NCI-H2227 (cell line): ENCODE measurements around the gene NYNRIN.
"Not testable (repeated sequence)": the region's sequence is repeated elsewhere in the genome, so short reads cannot be mapped to it uniquely, and the experiment has no call there.

Experiments
- DNase-seq: peaks from one replicate; lab custom pipeline; 2025; ENCODE audit not compliant: unreplicated experiment; lab: John Stamatoyannopoulos, UW

Gene NYNRIN

DNA sequence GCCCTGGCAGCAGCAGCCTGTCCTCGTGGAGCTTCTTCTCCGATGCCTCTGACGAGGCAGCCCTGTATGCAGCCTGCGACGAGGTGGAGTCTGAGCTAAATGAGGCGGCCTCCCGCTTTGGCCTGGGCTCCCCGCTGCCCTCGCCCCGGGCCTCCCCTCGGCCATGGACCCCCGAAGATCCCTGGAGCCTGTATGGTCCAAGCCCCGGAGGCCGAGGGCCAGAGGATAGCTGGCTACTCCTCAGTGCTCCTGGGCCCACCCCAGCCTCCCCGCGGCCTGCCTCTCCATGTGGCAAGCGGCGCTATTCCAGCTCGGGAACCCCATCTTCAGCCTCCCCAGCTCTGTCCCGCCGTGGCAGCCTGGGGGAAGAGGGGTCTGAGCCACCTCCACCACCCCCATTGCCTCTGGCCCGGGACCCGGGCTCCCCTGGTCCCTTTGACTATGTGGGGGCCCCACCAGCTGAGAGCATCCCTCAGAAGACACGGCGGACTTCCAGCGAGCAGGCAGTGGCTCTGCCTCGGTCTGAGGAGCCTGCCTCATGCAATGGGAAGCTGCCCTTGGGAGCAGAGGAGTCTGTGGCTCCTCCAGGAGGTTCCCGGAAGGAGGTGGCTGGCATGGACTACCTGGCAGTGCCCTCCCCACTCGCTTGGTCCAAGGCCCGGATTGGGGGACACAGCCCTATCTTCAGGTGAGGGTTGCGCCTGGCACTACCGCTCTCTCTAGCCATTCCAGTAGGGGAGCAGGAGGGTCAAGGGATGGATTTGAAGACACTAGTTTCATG is 28.7 kb upstream of the NYNRIN start:
- no peak for DNase-seq

DNA sequence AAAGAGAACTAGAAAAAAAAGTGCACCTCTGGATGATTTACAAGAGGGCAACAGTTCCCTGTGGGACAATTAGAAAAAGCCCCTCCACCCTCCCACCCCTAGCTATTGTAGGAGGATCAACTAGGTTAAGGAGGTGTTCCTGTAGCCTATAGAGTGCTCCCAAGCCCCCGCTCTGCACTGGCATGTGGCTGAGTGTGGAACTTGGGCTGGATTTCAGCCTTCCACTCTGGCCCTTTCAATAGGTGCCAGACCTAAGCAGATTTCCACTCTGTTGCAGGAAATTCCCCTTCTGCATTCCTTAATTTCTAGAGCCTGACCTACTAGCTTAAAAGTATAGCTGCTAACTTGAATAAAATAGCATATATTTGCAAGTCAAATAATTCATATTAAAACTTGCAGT is 28.1 kb upstream of the NYNRIN start:
- DNase-seq, result no peak

DNA sequence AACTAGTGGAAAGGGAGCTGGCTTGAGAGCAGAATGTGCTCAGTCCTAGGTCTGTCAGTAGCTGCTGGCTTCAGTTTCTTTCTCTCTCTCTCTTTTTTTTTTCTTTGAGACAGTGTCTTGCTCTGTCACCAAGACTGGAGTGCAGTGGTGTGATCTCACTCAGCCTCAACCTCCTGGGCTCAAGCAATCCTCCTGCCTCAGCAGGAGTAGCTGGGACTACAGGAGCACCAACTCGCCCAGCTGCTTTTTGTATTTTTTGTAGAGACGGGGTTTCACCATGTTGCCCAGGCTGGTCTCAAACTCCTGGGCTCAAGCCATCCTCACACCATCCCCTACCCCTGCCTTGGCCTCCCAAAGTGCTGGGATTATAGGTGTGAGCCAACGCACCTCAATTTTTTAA is 27.2 kb upstream of the NYNRIN start:
- DNase-seq, result not testable (repeated sequence)

DNA sequence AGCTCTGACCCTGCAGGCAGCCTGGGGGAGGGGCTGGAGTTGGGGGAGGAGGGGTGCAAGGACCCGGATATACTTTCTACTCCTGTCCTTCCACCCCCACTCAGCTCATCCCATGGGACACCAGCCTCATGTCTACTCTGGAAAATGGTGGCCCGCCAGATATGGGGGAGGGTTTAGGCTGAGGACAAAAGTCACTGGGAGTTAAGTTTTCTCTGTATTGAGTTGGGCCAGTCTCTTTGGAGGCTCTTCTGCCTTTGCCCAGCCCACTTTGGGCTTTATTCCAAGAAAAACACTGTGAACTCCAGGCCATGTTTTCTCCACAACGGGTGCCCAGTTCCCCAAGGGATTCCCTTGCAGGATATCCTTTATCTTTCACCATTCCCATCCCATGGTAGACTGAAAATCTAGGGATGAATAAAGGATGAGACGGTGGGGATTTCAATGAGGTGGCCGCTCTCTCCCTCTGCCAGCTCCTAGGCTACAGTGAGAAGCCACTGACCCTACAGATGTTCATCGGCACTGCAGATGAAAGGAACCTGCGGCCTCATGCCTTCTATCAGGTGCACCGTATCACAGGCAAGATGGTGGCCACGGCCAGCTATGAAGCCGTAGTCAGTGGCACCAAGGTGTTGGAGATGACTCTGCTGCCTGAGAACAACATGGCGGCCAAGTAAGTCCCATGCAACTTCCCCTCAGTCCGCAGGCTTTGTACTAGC is 25.9 kb upstream of the NYNRIN start:
- DNase-seq, result no peak

DNA sequence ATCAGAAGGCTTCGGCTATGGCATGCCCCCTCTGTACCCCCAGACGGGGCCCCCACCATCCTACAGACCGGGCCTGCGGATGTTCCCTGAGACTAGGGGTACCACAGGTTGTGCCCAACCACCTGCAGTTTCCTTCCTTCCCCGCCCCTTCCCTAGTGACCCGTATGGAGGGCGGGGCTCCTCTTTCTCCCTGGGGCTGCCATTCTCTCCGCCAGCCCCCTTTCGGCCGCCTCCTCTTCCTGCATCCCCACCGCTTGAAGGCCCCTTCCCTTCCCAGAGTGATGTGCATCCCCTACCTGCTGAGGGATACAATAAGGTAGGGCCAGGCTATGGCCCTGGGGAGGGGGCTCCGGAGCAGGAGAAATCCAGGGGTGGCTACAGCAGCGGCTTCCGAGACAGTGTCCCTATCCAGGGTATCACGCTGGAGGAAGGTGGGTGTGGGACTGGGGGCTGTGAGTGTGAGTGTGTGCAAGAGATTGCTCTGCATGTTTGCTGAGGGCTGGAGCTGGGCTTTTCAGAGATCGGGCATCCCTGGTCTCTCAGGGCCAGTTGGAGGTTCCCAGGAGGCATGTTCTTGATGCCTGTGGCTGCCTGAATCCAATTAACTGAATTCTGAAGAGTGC is 22.2 kb upstream of the NYNRIN start:
- no peak for DNase-seq

DNA sequence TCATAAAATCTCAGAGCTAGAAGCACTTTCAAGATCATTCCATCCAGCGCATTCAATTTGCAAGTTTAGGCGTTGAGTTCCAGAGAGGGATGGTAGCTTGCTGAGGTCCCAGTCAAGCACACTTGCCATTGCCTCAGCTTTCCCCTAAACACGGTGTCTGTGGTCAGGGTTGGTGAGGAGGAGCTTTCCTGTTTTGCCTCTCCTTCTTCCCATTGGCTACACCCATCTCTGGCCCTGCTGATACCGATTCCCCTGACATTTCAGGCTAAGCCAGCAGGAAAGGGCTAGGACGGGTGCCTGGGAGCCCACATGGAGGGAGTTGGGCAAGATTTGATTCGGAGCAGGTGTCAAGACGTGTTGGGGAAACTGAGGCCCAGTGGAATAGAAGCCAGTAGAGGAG is 21.7 kb upstream of the NYNRIN start:
- DNase-seq, result no peak

DNA sequence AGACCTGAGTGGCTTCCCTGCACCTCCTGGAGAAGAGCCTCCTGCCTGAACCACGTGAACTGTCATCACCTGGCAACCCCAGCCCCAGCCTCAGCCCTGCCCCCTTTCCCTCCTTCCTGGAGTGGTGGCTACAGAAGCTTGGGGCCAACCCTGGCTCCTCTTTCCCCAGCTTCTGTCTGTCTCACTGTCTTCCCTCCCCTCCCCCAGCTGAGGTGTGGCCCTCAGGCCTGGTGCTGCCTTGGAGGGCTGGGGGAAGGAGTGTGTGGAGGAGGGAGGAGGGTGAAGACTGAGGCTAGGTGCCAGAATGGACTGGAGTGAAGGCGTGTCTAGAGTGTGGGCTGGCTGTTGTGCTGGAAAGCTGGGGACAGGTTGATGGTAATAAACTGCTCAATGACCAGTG is 21.1 kb upstream of the NYNRIN start:
- DNase-seq, result no peak

DNA sequence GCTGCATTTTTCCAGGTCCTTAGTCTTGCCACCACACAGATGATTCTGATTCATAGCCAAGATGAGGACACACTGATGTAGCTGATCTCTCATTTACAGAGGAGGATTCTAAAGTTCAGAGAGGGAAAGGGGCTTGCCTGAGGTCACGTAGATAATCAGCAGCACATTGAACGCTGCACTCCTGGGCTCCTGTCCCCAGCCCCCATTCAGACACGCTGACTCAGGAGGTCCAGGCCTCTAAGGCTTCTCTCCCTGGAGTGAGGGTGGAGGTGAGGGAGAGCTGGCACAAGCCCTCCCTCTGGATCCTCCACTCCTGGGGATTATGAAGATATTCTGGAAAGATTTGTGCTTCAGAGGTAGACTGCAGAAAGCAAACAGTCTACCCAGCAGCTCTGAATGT is 20.5 kb upstream of the NYNRIN start:
- no peak for DNase-seq

DNA sequence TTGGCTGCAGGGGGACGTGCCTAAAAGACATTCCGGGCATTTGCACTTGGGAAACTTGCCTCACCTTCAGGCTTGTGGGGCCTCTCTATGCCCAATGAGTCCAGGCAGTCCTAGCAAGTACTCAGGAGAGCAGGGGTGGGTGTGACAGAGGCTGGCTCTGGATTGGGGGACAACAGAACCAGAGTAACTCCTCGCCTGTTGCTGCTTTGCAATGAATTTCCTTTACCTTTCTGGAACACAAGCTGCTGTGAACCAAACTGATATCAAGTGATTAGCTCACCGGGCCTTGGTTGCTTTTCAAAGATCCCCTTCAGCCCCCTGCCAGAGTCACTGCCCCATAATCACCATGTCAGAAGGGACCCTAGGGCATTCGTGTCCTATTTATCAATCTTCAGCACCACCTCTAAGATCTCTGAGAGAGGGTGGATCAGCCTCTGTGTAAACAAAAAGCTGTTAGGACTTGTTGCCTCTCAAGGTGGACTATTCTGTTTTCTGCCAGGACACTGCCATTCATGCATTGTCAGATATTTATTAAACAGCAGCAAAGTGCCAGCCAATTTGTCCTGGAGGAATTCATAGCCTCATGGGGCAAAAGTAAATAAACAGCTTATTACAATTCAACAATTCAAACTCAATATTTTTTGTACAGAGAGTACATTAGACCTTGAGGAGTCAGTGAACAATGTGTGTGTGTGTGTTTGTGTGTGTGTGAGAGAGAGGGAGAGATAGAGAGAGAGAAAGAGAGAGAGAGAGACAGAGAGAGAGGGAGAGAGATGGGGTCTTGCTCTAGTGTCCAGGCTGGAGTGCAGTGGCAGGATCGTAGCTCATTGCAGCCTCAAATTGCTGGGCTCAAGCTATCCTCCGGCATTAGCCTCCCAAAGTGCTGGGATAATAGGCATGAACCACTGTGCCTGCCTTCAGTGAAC is 19.6 kb upstream of the NYNRIN start:
- DNase-seq, result no peak

DNA sequence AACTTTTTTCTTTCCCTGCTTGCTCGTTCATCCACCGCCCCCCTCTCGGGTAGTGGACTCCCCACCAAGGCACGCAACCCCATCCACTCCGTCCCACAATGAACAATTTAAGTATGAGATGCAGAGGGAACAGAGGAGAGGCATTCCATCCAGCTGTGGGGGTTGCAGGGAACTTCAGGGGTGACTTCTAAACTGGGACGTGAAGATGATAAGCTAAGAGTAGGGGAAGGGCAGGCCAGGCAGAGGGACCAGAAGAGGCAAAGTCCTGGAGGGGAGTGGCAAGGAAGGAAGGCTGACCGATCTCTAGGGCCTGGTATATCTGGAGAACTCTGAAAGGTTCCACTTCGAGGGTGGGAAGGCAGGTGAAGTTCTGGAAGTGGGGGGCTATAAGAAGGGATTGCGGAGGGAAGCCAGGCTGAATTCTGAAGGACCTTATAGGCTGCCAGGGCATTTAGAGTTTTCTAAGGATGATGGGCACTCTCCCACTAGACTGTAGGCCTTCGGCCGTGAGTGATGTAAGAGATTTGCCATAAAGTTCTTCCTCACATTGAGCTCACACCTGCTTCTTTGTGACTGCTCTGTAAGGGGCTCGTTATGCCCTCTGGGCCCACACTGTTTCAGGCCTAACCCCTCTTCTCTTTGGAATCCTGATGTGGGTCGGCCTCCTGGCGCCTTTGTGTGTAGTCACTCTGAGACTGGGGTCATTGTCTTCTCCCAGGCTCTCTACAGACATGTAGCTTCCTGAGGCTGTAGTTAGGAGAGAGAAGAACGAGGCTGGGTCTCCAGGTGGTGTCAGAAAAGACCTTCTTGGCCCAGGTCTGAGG is 18.7 kb upstream of the NYNRIN start:
- no peak for DNase-seq

DNA sequence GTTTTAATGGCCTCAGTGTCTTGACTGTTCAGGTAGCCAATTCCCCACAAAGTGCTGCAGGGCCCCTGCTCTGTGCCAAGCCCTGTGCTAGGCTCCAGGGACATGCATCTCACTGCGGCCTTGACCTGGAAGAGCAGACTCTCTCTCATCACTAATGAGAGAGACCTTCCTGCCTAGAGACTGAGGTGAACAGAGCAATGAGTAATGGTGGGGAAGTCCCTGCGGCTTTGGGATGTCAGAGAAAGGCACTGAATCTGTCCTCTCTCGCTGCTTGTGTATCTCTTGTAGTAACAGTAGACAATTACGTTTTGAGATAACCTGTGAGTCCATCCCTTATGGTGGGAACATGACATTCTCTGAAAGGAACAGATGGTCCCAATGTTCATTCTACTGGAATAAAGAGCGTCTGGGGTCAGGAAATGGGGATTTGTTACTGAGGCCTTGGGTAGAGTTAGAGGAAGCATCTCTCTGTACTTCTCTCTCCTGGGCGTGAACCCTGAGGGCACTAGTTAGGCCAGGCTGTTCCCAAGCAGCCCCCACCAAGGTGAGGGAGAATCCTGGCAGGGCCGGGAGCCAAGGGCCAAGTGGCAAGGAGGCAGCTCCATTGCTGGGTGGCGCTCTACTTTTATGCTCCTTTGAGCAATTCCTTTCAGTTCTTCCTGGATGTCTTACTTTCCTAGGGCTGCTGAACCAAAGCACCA is 17.3 kb upstream of the NYNRIN start:
- DNase-seq, result no peak

DNA sequence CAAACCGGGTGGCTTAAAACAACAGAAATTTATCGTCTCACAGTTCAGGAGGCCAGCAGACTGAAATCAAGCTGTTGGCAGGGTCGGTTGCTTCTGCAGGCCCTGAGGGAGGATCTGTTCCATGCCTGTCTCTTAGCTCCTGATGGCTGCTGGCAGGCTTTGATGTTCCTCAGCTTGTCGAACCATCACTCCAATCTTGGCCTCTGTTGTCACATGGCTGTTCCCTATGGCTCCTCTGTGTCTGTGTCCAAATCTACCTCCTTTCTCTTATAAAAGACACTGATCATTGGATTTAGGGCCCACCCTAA is 16.8 kb upstream of the NYNRIN start:
- no peak for DNase-seq

DNA sequence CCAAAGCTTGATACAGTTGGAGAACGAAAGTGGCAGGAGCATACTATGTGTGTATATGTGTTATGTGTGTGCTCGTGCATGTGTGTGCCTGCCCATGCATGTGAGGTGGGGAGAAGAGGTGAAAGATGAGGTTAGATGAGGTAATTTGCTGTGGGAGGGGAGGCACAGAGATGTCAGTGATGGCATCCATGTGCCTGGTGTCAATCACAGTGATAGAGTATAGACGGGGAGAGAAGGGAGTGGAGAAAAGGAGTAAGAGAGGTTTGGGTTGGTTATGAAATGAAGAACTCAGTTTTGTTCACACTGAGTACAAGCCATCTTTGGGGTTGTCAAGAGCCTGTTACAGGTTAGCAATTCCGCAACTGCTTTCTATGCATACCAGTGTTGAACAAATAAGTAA is 14.6 kb upstream of the NYNRIN start:
- DNase-seq, result no peak

DNA sequence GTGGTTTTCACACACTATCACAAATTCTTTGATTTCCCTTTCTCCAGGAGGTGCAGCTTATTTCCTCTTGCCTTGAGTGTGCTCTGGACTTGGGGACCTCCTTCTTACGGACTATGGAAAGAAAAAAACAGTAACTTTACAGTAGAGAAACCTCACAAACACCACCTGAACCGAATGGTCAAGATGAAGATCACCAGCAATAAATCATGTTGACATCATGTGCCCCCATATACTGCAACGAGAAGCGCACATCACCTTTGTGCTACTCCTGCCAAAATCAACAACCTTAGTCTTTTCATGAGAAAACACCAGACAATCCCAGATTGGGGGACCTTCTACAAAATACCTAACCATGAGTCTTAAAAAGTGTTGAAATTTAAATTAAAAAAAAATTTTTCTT is 13.3 kb upstream of the NYNRIN start:
- DNase-seq, result no peak

DNA sequence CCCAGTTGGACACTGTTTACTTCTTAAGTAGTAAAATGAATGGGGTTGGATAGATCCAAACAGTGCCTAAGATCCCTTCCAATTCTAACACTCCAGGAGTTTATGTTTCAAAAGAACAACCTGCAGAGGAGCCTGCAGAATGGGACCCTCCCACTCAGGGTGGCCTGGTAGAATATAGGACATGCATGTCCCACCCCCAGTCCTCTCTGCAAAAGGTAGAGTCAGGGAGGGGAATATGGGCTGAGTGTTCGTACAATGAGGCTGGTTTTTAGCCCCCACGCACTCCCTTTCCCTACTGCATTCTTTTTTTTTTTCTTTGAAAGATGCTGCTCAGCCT is 11.8 kb upstream of the NYNRIN start:
- no peak for DNase-seq

DNA sequence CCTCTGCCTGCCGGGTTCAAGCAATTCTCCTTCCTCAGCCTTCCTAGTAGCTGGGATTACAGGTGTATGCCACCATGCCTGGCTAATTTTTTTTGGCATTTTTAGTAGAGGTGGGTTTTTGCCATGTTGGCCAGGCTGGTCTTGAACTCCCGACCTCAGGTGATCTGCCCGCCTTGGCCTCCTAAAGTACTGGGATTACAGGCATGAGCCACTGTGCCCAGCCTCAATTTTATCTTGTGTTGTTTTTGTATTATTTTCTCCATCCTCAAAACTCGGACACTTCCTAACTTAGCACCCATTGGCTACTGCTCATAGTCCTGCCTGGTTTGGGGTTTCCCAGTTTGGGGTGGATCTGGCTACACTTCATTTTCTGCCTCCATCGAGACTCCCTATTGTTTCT is 11.2 kb upstream of the NYNRIN start:
- DNase-seq, result not testable (repeated sequence)

DNA sequence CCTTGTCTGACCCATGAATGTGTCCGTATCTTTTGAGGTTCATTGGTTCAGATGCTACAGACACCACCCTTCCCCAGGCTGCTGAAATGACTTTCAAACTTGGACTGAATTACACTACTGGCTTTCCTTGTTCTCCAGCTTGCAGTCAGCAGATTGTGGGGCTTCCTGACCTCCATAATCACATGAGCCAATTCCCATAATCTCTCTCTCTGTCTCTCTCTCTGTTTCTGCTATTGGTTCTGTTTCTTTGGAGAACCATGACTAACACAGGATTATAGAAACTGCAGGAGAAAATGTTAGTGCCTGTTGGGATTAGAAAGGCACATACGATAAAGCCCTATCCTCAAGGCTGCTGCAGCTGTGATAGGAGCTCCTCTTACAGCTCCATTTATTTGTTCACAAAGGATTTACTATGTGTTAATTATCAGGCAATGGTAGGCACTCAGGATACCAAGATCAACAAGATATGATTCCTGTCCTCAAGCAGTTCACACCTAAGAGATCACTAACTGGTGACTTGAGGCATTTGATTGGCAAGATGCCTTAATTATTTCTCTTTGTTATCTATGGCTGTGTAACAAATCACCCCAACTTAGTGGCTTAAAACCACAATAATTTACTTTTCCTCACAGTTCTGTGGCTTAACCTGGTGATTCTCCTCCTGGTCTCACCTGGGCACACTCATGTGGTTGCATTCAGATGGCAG is 10.2 kb upstream of the NYNRIN start:
- no peak for DNase-seq

DNA sequence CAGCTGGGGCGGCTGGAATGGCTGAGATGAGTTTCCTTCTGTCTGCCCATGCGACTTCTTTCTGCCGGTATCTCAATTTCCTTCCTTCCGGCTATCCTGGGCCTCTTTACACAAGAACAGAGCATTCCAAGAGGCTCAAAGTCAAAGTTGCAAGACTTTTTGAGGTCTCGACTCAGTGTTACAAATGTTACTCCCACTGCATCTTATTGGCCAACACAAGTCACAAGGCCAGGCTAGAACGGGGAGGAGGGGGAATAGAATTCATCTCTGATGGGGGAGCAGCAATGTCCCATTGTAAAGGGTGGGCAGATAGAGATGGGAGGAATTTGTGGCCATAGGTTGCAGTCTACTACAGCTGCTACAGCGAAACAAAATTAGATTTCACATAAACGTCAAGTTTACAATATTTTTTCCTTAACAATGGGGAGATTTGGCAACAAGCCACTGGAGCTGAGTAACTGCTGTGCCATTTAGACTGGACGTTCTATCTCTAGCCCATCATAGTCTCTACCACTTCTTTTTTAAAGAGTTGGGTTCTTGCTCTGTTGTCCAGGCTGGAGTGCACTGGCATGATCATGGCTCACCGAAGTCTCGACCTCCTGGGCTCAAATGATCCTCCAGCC is 9.5 kb upstream of the NYNRIN start:
- DNase-seq, result no peak
